ENCODE measurements around the gene KRTAP12-2. TPM values are rescaled to one million over a fixed set of nuclear protein-coding genes. Genes with fewer than 3 reads are reported as not detected.
"Not testable (repeated sequence)": the region's sequence is repeated elsewhere in the genome, so short reads cannot be mapped to it uniquely, and the experiment has no call there.

Gene KRTAP12-2
- total RNA-seq, 1 donor from 2014 or later = not detected

DNA sequence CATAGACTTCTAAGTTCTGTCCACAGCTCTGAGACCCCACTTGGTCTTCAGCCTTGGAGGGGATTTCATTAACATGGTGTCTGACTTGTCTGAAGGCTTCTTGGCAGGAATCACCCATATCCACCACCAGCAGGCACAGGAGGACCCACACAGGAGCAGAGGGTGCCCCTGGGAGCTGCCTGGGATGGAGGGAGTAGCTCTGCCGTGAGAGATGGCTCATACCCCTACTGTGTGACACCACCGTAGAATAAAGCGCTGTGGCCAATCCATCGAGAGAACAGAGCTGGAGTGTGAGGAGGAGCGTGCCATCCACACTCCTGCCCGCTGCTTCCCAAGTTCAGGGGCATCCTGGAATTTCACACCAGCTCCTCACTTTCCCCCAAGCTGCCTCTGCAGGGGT is 18.3 kb upstream of the KRTAP12-2 start:
- not testable (repeated sequence) for DNase-seq (ENCODE audit: low spot score)

DNA sequence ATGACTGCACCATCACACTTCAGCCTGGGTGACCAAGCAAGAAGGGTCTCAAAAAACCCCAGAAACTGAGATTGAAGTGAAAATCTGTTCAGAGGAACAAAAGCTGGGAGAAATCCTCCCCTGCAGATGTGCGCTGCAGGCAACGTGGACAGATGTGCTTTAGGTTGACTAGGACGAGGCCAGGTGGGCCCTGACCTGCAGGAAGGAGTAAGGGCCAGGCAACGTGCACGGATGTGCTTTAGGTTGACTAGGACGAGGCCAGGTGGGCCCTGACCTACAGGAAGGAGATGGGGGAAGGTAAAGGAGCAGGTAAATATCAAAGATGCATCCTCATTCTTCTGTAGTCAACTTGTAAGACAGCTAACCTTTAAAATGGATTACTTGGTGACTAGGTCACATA is 17.8 kb upstream of the KRTAP12-2 start:
- DNase-seq (ENCODE audit: low spot score) = no peak

DNA sequence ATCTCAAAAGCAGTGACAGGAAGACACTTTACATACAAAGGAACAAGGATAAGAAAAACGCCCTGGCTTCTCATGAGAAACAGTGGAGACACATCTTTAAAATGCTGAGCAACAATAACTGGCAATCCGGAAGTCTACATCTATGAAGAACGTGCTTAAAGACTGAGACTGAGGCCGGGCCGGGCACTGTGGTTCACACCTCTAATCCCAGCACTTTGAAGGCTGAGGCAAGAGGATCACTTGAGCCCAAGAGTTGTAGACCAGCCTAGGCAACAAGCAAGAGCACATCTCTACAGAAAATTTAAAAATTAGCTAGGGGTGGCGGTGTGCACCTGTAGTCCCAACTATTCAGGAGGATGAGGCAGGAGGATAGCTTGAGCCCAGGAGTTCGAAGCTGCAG is 17.4 kb upstream of the KRTAP12-2 start:
- no peak for DNase-seq (ENCODE audit: low spot score)

DNA sequence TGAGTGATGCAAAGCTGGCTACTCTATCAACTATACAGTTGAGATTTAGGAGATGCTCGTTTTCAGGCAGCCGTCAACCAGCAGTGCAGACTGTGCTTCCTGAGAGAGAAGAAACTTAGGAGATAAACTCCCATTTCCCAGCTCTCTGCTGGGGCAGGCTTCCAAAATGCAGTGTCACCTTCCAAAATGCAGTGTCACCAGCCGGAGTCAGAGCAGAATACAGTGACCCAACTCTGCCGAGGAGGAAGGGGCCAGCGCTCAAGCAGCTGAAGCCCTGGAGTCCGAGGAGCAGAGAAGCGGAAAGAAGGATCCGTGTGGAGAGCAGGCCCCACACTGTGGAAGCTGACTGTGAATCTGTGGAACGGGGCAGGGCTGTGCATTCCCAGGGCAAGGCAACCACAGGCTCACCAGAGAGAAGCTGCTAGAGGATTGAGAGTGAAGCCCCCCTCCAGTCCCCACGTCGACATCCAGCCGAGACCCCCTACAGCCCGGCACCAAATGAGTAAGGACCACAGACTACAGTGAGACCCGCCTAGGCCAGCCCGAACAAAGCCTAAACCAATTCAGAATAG is 15.9 kb upstream of the KRTAP12-2 start:
- DNase-seq (ENCODE audit: low spot score) = no peak

DNA sequence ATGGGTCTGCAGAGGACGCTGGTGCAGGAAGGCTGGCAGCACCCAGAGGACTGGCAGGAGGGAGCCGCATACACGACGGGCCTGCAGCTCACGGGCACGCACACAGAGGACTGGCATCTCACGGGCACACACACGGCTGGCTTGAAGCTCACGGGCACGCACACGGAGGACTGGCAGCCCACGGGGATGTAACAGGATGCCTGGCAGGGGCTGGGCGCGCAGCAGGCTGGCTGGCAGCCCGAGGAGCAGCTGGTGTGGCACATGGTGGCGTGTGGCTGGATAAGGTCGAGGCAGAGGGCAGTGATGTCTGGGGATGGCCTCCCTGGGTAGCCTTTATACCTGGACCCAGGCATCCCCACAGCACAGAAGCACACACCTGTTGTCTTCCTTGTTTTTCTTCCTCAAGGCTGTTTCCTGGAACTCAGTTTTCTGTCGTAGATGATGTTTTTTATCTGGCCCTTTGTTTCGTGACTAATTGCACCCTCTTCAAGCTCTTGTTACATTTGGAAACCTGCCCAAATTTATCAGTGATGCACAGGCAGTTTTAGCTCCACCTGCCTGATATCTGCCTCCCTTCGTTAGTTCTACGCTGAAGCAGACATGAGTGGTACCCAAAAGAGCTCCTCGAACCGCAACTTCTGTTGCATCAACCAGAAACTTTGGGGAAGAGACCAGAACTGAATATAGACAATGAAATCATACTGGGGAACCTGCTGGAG is 15.3 kb upstream of the KRTAP12-2 start, which contains the start of gene KRTAP12-1:
TSS of gene KRTAP12-1 (minus strand) at position 303 of the 719 bp plus-strand sequence. CDS start at position 263, 40 bp downstream.
- DNase-seq (ENCODE audit: low spot score) = no peak

DNA sequence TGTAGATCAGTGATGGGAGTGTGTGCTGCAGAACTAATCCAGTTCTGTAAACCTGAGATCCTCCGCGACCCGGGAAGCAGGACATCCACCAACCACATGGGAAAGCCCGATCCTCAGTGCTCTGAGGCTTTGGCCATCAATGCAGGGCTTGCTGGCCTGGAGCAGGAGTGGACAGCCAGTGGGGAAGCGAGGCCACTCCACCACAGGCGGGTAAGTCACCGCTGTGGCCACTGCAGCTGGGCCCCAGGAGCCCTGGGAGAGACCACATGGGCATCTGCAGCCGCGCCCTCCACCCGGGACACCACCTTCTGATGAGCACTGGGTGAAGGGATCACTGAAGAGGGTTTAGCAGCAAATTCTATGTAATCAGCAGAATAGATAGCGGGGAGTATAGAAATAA is 14.4 kb upstream of the KRTAP12-2 start:
- no peak for DNase-seq (ENCODE audit: low spot score)

DNA sequence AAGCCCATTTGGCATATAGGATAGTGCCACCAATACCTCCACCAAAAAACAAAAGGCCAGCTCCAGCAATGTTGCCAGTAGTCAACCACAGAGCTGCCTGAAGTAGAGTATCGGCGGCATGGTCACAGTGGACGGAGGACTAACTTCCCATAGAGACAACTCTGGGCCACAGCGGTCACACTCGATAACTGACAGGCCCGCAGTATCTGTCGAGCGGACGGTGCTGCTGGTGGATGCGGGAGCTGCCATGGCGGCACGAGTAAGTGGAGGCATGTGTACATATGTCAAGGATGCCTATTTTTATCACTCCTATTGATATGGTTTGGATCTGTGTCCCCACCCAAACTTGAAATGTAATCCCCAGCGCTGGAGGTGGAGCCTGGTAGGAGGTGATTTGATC is 11.2 kb upstream of the KRTAP12-2 start:
- DNase-seq (ENCODE audit: low spot score) = no peak

DNA sequence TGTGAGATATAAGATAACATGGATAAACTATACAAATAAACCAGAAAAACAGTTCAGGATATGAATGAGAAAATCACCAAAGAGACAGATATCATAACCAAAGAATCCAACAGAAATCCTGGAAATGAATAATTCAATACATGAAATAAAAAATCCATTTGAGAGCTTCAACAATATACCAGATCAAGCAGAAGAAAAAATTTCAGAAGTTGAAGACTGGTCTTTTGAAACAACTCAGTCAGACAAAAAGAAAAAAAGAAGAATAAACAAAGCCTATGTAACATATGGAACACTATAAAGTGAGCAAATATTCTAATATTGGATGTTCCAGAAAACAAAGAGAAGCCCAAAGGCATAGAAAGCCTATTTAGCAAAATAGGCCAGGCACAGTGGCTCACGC is 5.2 kb upstream of the KRTAP12-2 start:
- no peak for DNase-seq (ENCODE audit: low spot score)

DNA sequence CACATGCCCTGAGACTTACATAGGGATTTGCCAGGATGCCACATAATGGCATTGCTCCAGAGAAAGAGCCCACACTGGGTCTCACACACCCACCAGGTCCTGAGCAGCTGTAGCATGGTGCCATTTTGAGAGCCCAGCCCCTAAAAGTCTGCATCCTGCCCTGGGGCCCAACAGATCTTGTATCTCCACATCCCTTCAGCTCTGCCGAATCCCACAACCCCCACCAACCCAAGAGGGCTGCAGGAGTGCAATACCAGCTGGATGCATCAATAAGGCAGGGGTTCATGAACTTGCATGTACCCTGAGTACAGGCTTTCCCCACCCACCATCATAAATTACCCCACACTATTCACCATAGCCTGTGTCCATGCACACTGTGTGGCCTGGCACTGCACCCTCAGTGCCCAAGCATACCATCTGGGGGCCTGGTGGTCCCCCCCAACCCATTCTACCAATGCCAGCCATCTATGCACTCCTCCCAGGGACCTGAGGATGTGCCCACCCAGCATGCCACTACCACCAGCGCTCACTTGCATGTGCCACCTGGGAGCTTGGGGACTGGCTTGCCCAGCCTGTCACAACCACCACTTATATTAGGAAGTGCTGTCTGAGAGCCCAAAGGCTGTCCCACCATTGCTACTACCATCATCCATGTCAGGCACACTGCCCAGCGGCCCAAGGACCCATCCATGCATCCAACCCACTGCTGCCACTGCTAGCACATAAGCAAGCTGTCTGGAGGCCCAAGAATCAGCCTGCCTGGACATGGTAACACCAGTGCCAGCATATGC is 4.1 kb upstream of the KRTAP12-2 start:
- no peak for DNase-seq (ENCODE audit: low spot score)

DNA sequence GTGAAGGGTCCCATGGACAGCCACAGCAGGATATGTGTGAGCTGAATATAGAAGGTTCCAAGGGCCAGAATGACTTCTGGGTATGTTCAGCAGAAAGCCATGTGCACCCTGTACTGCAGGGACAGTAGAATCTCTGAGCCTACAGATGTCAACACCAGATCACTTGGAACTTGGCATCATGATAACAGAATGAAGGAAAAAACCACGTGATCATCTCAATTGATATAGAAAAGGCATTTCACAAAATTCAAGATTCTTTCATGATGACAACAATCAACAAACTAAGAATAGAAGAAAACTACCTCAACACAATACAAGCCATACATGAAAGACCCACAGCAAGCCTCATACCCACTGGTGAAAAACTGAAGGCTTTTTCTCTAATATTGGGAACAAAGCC is 885 bp upstream of the KRTAP12-2 start:
- no peak for DNase-seq (ENCODE audit: low spot score)

DNA sequence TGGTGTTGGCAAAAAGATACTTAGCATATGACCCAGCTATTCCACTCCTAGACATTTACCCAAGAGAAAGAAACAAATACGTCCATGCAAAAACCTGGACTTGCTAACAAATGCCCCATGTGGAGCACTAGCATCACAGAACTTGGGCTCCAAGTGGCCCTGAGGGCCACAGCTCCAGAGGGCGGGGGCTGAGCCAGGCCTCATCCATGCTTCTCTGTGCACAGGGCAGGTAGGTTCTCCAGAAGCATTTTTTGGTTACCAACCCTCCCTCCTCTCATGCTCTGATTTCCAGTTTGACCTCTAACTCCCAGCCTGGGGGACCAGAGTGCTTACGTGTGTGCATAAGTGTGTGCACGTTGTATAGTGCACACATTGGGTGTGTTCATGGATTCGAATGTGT is 2.0 kb downstream of the KRTAP12-2 start:
- DNase-seq (ENCODE audit: low spot score) = no peak

DNA sequence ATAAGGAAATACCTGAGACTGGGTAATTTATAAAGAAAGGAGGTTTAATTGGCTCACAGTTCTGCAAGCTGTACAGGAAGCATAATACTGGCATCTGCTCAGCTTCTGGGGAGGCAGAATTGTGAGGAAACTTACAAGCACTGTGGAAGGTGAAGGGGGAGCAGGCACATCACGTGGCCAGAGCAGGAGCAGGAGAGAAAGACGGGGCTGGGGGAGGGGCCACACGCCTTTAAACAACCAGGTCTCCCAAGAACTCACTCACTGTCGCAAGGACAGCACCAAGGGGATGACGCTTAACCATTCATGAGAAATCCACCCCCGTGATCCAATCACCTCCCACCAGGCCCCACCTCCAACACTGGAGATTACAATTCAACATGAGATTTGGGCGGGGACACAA is 5.2 kb downstream of the KRTAP12-2 start:
- not testable (repeated sequence) for DNase-seq (ENCODE audit: low spot score)

DNA sequence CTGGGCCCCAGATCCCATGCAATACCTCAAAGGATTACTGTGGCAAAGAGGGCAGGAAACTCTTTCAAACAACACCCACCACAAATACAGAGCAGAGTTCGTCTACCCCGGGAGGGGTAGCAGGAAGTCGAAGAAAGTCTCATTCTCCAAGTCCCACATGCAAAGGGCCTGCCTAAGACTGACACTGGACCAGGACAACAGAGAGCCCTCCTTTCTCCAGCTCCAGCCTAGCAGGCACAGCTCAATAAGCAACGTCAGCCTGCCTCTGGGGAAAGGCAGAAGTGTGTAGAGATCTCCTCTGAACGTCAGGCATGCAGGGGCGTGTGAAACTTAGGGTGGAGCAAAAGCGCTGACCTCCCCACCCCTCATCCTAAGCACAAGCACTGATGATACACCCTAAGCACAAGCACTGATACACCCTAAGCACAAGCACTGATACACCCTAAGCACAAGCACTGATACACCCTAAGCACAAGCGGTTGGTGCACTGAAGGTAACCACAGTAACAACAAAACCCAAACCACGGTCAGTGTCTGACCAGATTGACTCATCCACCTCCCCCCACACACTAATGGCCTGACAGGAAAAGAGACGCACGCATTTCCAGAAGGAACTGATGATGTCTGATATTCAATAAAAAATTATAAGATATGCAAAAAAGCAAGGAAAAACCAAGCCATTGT is 7.7 kb downstream of the KRTAP12-2 start:
- DNase-seq (ENCODE audit: low spot score) = no peak

DNA sequence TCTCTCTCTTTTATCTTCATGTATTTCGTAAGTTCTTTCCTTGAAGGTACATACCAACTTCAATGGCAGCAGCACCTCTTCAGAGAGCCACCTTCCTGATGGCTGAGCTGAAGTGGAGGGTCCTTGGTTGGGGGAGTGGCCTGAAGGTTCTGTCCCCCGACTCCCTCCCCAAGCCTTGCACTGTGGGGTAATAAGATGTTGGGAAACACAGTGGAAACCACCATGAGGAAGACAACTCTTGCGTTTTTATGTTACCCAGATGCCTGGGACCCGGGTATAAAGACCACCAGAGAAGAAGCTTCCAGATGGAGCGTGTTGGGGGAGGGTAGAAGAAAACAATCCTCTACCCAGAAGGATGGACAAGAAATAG is 8.2 kb downstream of the KRTAP12-2 start:
- no peak for DNase-seq (ENCODE audit: low spot score)

DNA sequence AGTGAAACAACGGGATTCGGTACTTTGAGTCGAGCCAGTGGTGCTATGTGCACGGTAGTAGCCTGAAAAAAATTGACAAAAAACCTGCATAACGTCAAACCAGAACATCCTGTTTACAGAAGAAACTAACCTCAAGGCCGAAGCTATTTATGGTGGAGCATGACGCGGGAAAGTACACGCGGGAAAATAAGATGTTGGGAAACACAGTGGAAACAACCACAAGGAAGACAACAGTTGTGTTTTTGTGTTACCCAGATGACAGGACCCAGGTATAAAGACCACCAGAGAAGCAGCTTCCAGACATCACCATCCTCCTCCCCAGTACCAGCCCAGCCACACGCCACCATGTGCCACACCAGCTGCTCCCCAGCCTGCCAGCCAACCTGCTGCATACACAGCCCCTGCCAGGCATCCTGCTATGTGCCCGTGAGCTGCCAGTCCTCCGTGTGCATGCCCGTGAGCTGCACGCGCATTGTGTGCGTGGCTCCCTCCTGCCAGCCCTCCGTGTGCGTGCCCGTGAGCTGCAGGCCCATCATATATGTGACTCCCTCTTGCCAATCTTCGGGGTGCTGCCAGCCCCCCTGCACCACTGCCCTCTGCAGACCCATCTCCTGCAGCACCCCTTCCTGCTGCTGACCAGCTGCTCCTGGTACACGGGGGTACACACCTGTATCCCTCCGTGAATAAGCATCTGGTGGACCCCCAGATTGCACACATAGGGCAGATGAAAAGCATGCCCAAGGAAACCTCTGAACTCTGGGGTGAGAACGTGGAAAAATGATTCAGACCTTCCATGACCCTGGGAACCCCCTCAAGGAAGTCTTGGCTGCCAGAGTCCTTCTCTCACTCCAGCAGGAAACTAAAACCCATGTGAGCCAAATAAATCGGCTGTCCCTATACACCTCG is 8.8 kb downstream of the KRTAP12-2 start, which contains the start of gene KRTAP12-3:
TSS of gene KRTAP12-3 (plus strand) at position 298 of the 906 bp plus-strand sequence. CDS start at position 346, 48 bp downstream.
- no peak for DNase-seq (ENCODE audit: low spot score)

DNA sequence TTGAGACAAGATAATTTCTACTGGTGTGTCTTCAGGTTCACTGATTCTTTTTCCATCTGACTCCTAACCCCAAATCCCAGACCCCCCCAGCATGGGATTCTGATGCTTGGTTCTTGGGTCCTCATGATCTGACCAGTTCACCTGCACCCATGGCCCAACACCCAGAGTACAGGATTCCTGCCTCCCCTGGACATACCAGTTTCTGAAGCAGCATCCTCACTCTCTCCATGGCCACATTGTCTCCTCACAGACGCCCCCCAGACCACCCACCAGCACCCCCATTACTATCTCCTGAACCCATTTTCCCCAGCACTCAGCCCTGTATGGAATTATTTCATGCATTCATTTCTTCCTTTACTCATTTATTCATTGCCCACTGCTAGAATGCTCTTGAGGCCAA is 9.9 kb downstream of the KRTAP12-2 start:
- DNase-seq (ENCODE audit: low spot score) = no peak

DNA sequence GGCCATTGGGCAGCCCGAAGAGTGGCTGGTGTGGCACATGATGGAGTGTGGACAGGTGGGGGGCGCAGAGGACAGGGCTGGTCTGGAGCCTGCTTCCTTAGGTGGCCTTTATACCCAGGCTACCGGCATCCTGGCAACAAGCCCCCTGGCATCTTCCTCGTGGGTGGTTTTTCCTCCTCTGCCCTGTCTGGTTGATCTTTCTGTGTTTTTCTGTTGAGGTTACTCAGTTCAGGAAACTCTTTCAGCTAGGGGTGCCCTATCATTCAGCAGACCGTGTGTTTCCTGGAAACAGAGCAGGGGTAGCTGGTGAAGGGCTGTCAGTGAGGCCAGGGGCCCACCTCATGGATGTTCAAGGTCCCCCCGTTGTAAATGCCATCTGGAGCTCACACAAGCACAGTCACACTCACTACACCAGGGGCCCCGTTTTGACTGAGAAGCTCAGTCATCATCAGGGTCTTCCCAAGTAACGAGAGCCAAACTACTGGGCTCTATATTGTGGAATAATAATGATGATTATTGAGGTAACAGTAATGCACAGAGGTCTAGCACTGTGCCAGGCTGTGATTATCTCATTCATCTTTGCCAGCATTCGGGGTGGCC is 12.1 kb downstream of the KRTAP12-2 start, which contains the start of gene KRTAP12-4:
TSS of gene KRTAP12-4 (minus strand) at position 84 of the 600 bp plus-strand sequence. CDS start at position 39, 45 bp downstream.
- no peak for DNase-seq (ENCODE audit: low spot score)

DNA sequence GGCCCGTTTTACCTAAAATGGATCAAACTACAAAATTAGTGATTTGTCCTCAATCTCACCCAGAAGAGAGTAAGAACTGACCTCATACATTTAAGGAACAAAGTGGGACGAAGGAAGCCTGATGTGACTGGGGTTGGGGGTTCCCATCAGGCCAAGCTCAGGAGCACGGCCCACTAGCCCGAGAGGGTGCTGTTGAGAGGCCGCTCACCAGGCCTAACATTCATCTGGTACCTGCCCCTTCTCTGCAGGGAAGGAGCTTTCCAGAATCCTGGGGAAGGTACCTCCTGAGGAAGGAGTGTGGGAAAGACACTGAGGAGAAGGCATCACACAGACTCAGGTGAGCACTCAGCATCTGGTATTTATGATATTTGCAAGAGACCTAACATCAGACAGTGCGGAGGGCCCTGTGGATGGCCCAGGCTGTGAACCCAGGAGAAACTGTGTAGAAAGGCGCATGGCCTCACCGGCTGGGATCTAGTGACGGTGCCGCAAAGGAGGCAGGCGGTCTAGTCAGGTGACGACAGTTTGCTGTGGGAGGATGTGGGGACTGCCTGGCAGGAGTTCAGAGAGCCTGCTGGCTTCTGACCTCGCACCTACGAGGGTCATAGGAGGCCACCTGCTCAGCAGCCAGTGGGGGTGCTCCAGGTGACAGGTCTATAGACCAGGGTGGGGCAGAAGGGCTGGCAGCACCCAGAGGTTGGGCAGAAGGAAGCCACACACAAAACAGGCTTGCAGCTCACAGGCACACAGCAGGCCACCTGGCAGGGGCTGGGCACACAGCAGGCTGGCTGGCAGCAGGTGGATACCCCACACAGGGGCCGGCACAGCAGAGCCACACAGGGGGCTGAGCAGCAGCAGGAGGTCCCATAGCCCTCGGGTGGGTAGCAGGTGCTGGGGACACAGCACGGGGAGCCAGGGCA is 12.8 kb downstream of the KRTAP12-2 start:
- no peak for DNase-seq (ENCODE audit: low spot score)

DNA sequence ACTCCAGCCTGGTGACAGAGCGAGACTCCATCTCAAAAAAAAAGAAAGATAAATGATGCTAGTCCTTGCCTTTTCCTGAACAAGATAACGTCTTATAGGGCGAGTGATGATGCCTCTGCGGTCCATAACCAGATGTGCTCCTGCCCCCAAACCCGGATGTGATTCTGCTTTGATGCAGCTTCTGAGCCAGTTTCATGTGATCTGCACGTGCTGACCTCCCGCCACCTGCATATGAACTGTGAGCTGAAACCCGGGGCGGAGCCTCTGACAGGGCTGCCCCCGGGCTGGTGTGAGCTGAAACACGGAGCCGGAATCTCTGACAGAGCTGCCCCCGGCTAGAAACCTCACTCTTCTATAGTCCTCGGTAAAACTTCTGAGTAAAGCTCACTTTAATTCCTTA is 13.6 kb downstream of the KRTAP12-2 start:
- no peak for DNase-seq (ENCODE audit: low spot score)

Measured in umbilical cord (tissue), 2 donors.